Astrocyte (in vitro differentiated cells and primary cell): ENCODE results near the gene ZNF846. TPM values are rescaled to one million over a fixed set of nuclear protein-coding genes. Genes with fewer than 3 reads are reported as not detected.

Source experiments
- DNase-seq: peaks from one replicate; pipeline ENCODE4 v3.0.0-alpha.2; 2010; ENCODE audit warnings: low read depth
- FAIRE-seq: peaks from 2 replicates; lab custom pipeline; 2011; peaks lifted over from hg19 to GRCh38; lab: Jason Lieb, UNC
- H2AFZ ChIP-seq: 2 replicates; pipeline ENCODE4 v1.6.0; 2012; ENCODE audit warnings: low read depth, low read length, inconsistent platforms
- H3K27ac ChIP-seq: 2 replicates; pipeline ENCODE4 v1.5.1; 2011; ENCODE audit warnings: low read depth, low read length, inconsistent platforms
- H3K27me3 ChIP-seq: 2 replicates; pipeline ENCODE4 v1.6.0; 2011; ENCODE audit warnings: low read length, inconsistent platforms; ENCODE audit not compliant: insufficient read depth
- H3K36me3 ChIP-seq: 2 replicates; pipeline ENCODE4 v1.5.1; 2011; ENCODE audit warnings: low read length, inconsistent platforms; ENCODE audit not compliant: insufficient read depth
- H3K4me1 ChIP-seq: 2 replicates; pipeline ENCODE4 v1.5.1; 2011; ENCODE audit warnings: low read length, inconsistent platforms; ENCODE audit not compliant: insufficient read depth
- H3K4me2 ChIP-seq: 2 replicates; pipeline ENCODE4 v1.6.0; 2012; ENCODE audit warnings: low read length, inconsistent platforms
- H3K4me3 ChIP-seq: 2 replicates; pipeline ENCODE4 v1.5.1; 2011; ENCODE audit warnings: low read depth, mild to moderate bottlenecking, low read length, inconsistent platforms; ENCODE audit not compliant: insufficient read depth
- H3K79me2 ChIP-seq: 2 replicates; pipeline ENCODE4 v1.6.0; 2012; ENCODE audit warnings: mild to moderate bottlenecking, low read length, inconsistent platforms; ENCODE audit not compliant: insufficient read depth
- H3K9ac ChIP-seq: 2 replicates; pipeline ENCODE4 v1.6.0; 2012; ENCODE audit warnings: mild to moderate bottlenecking, low read length, inconsistent platforms
- H3K9me3 ChIP-seq: 2 replicates; pipeline ENCODE4 v1.5.1; 2012; ENCODE audit warnings: low read depth, mild to moderate bottlenecking, low read length, inconsistent platforms; ENCODE audit not compliant: insufficient read depth
- H4K20me1 ChIP-seq: 2 replicates; pipeline ENCODE4 v1.6.0; 2012; ENCODE audit warnings: low read length, inconsistent platforms; ENCODE audit not compliant: insufficient read depth
- H3K27ac Mint-ChIP-seq: one replicate; pipeline ENCODE4 v1.8.0; 2021; ENCODE audit warnings: mild to moderate bottlenecking, mixed read lengths; ENCODE audit not compliant: unreplicated experiment
- H3K27me3 Mint-ChIP-seq: one replicate; pipeline ENCODE4 v1.8.0; 2021; ENCODE audit warnings: low read depth, mixed read lengths; ENCODE audit not compliant: unreplicated experiment
- H3K36me3 Mint-ChIP-seq: one replicate; pipeline ENCODE4 v1.8.0; 2021; ENCODE audit warnings: low read depth, mixed read lengths; ENCODE audit not compliant: unreplicated experiment
- H3K4me1 Mint-ChIP-seq: one replicate; pipeline ENCODE4 v1.8.0; 2021; ENCODE audit warnings: low read depth, mixed read lengths; ENCODE audit not compliant: unreplicated experiment
- H3K4me3 Mint-ChIP-seq: one replicate; pipeline ENCODE4 v1.8.0; 2021; ENCODE audit warnings: mild to moderate bottlenecking, moderate library complexity, mixed read lengths; ENCODE audit not compliant: unreplicated experiment
- H3K9me3 Mint-ChIP-seq: one replicate; pipeline ENCODE4 v1.8.0; 2021; ENCODE audit warnings: mild to moderate bottlenecking, mixed read lengths; ENCODE audit not compliant: unreplicated experiment
- EZH2 ChIP-seq: IDR thresholded peaks from 2 replicates; pipeline ENCODE4 v1.6.1; 2012; ENCODE audit warnings: mild to moderate bottlenecking, low read length, inconsistent platforms; ENCODE audit not compliant: insufficient read depth
- total RNA-seq: library from RNA; stranded (reverse); gene quantifications from 2 replicates; pipeline ENCODE4 v1.2.1, GENCODE V29; 2021
- TF ChIP-seq, protein P1 (sequence below): IDR thresholded peaks from 2 replicates; pipeline ENCODE4 v1.5.1; 2011; ENCODE audit warnings: low read depth, mild to moderate bottlenecking, inconsistent platforms, low read length, moderate library complexity; ENCODE audit not compliant: insufficient read depth

Gene ZNF846
- total RNA-seq, 1 donor from 2014 or later: 13.7 TPM

DNA sequence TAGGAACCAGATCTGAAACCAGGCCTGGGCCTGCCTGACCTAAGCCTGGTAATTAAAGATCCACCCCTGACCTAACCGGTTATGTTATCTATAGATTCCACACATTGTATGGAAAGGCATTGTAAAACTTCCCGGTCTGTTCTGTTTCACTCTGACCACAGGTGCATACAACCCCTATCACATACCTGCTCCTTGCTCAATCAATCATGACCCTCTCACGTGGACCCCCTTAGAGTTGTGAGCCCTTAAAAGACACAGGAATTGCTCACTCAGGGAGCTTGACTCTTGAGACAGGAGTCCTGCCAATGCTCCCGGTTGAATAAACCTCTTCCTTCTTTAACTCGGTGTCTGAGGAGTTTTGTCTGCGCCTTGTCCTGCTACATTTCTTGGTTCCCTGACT is 66.4 kb downstream of the ZNF846 start:
- H3K27ac ChIP-seq: no peak overlapping the region
- H3K9me3 ChIP-seq: no peaks in the 10 kb centered on the region
- H3K4me3 Mint-ChIP-seq: no peak overlapping the region
- H2AFZ ChIP-seq: no peak overlapping the region
- H3K36me3 ChIP-seq: no peaks in the 10 kb centered on the region
- H4K20me1 ChIP-seq: no peaks in the 10 kb centered on the region
- FAIRE-seq (no peak), DNase-seq (no peak)
- no peaks in the 10 kb centered on the region for H3K4me1 Mint-ChIP-seq
- H3K36me3 Mint-ChIP-seq: no peaks in the 10 kb centered on the region
- TF ChIP-seq EZH2: no peak
- TF ChIP-seq, protein P1, sequence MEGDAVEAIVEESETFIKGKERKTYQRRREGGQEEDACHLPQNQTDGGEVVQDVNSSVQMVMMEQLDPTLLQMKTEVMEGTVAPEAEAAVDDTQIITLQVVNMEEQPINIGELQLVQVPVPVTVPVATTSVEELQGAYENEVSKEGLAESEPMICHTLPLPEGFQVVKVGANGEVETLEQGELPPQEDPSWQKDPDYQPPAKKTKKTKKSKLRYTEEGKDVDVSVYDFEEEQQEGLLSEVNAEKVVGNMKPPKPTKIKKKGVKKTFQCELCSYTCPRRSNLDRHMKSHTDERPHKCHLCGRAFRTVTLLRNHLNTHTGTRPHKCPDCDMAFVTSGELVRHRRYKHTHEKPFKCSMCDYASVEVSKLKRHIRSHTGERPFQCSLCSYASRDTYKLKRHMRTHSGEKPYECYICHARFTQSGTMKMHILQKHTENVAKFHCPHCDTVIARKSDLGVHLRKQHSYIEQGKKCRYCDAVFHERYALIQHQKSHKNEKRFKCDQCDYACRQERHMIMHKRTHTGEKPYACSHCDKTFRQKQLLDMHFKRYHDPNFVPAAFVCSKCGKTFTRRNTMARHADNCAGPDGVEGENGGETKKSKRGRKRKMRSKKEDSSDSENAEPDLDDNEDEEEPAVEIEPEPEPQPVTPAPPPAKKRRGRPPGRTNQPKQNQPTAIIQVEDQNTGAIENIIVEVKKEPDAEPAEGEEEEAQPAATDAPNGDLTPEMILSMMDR: no peak
- no peaks in the 10 kb centered on the region for H3K79me2 ChIP-seq
- no peaks in the 10 kb centered on the region for H3K4me1 ChIP-seq
- no peaks in the 10 kb centered on the region for H3K27me3 Mint-ChIP-seq
- no peak overlapping the region for H3K4me3 ChIP-seq
- no peak overlapping the region for H3K9ac ChIP-seq
- H3K4me2 ChIP-seq: no peak overlapping the region
- H3K27me3 ChIP-seq: no peaks in the 10 kb centered on the region
- peaks cover 8% of the 10 kb centered on the region for H3K9me3 Mint-ChIP-seq
- H3K27ac Mint-ChIP-seq: no peak overlapping the region

Other genes starting within 250 kb of the ZNF846 start
- gene ZNF426, start 230.1 kb downstream of the ZNF846 start, total RNA-seq: 31.8 and 34.8 TPM in 2 replicates
- gene ZNF121, start 184.2 kb downstream of the ZNF846 start, total RNA-seq: 60.0 and 72.6 TPM in 2 replicates
- 110 and 133 TPM in 2 replicates for gene ZNF561, start 147.5 kb downstream of the ZNF846 start, total RNA-seq
- 21.7 and 26.2 TPM in 2 replicates for gene ZNF562, start 93.6 kb downstream of the ZNF846 start, total RNA-seq
- 52.3 and 54.2 TPM in 2 replicates for gene FBXL12, start 50.3 kb upstream of the ZNF846 start, total RNA-seq
- gene UBL5, start 59.2 kb upstream of the ZNF846 start, total RNA-seq: 519 and 547 TPM in 2 replicates
- gene PIN1, start 66.6 kb upstream of the ZNF846 start, total RNA-seq: 102 and 109 TPM in 2 replicates
- 71.3 and 97.4 TPM in 2 replicates for gene OLFM2, start 167.8 kb upstream of the ZNF846 start, total RNA-seq
- 22.2 and 28.0 TPM in 2 replicates for gene COL5A3, start 241.8 kb upstream of the ZNF846 start, total RNA-seq
- gene RDH8, start 244.7 kb upstream of the ZNF846 start, total RNA-seq: not detected in 2 replicates